Activated CD4-positive, CD25-positive, alpha-beta regulatory T cell (primary cell): ENCODE results near the gene NFASC.

Experiments used
- DNase-seq, 4 experiments: peaks; one replicate each; lab custom pipeline; 2025; lab: John Stamatoyannopoulos, UW

The NFASC gene

GRCh38 chr1:204870160-204870912 lies at the start of gene NFASC:
NFASC (plus strand) TSS chr1:204870862; CDS start chr1:204944316, 73,454 bp downstream.
- DNase-seq, result no peak

GRCh38 chr1:204821476-204821875 lies 49.2 kb upstream of the NFASC start:
- DNase-seq, result no peak

GRCh38 chr1:204821924-204822323 lies 48.7 kb upstream of the NFASC start:
- DNase-seq, result no peak

GRCh38 chr1:204826970-204827369 lies 43.7 kb upstream of the NFASC start:
- no peak for DNase-seq

GRCh38 chr1:204828352-204828850 lies 42.3 kb upstream of the NFASC start:
- no peak for DNase-seq

GRCh38 chr1:204829133-204829825 lies 41.4 kb upstream of the NFASC start:
- no peak for DNase-seq

- DNase-seq, result no peak
Measured at GRCh38 chr1:204830747-204831146, 39.9 kb upstream of the NFASC start.

GRCh38 chr1:204831186-204831585 lies 39.5 kb upstream of the NFASC start:
- no peak for DNase-seq

- no peak for DNase-seq
Measured at GRCh38 chr1:204834336-204834735, 36.3 kb upstream of the NFASC start.

GRCh38 chr1:204834752-204835151 lies 35.9 kb upstream of the NFASC start:
- DNase-seq, result no peak

- no peak for DNase-seq
Measured at GRCh38 chr1:204835737-204836136, 34.9 kb upstream of the NFASC start.

GRCh38 chr1:204836856-204837255 lies 33.8 kb upstream of the NFASC start:
- DNase-seq, result no peak

- no peak for DNase-seq
Measured at GRCh38 chr1:204837440-204838084, 33.1 kb upstream of the NFASC start.

GRCh38 chr1:204841316-204841715 lies 29.3 kb upstream of the NFASC start:
- DNase-seq, result no peak

GRCh38 chr1:204841798-204842197 lies 28.9 kb upstream of the NFASC start:
- DNase-seq, result no peak

- no peak for DNase-seq
Measured at GRCh38 chr1:204842369-204842768, 28.3 kb upstream of the NFASC start.

GRCh38 chr1:204842892-204843291 lies 27.8 kb upstream of the NFASC start:
- DNase-seq, result no peak

GRCh38 chr1:204846546-204846945 lies 24.1 kb upstream of the NFASC start:
- DNase-seq, result no peak

- no peak for DNase-seq
Measured at GRCh38 chr1:204848579-204848978, 22.1 kb upstream of the NFASC start.

GRCh38 chr1:204852854-204853253 lies 17.8 kb upstream of the NFASC start:
- no peak for DNase-seq

GRCh38 chr1:204853436-204853835 lies 17.2 kb upstream of the NFASC start:
- DNase-seq, result no peak

GRCh38 chr1:204854286-204854685 lies 16.4 kb upstream of the NFASC start:
- DNase-seq, result no peak

GRCh38 chr1:204858363-204858821 lies 12.3 kb upstream of the NFASC start:
- no peak for DNase-seq
